Duodenal mucosa (tissue), 2 donors: ENCODE measurements around the gene EGFLAM.

Source experiments
- H3K27ac ChIP-seq: one replicate; pipeline ENCODE4 v1.7.0; 2013; ENCODE audit warnings: low read depth, low read length
- H3K27me3 ChIP-seq, 2 donors: one replicate each; pipeline ENCODE4 v1.7.0; 2013; ENCODE audit warnings: low read length in 2 of 2, control low read depth in 1 of 2; ENCODE audit not compliant: insufficient read depth in 2 of 2, control insufficient read depth in 1 of 2
- H3K36me3 ChIP-seq, 2 donors: one replicate each; pipeline ENCODE4 v1.7.0; 2013; ENCODE audit warnings: low read length in 2 of 2, control low read depth in 1 of 2; ENCODE audit not compliant: insufficient read depth in 2 of 2, control insufficient read depth in 1 of 2
- H3K4me1 ChIP-seq, 2 donors: one replicate each; pipeline ENCODE4 v1.7.0; 2013; ENCODE audit warnings: low read length in 2 of 2, control low read depth in 1 of 2; ENCODE audit not compliant: insufficient read depth in 2 of 2, control insufficient read depth in 1 of 2
- H3K4me3 ChIP-seq, 2 donors: one replicate each; pipeline ENCODE4 v1.7.0; 2013; ENCODE audit warnings: low read length in 2 of 2, low read depth in 1 of 2
- H3K9ac ChIP-seq, 2 donors: one replicate each; pipeline ENCODE4 v1.7.0; 2013; ENCODE audit warnings: low read length in 2 of 2, low read depth in 1 of 2
- H3K9me3 ChIP-seq, 2 donors: one replicate each; pipeline ENCODE4 v1.7.0; 2013; ENCODE audit warnings: low read length in 2 of 2, control low read depth in 1 of 2; ENCODE audit not compliant: control insufficient read depth in 1 of 2

Gene EGFLAM

DNA sequence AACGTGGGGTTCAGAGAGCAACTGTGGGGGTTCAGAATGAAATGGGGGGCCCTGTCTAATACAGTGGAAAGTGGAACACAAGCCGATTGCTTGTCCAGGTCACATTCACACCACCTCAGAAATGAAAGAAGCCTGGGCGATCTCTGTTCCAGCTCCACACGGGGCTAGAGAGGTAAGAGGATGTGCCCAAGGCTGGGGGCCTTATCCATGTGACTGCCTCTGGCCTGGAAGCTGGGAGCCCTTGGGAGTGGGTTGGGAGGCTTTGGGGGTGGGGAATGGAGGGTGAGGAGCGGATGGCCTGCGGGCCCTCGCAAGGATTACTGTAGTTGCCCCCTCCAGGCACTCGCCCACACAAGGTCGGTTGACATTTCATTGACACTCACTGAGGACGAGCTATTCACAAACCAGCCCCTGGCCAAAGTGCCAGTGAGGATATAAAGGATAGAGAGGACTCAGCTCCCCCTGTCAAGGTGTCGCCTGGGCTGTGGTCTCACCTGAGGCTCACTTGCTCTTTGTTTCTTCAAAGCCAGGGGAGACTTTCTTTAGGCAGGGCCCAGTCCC is 211.4 kb downstream of the EGFLAM start:
- no peak overlapping the region for H3K27ac ChIP-seq
- H3K4me1 ChIP-seq, result peaks cover 7 to 14% of the 10 kb centered on the region in 2 donors

DNA sequence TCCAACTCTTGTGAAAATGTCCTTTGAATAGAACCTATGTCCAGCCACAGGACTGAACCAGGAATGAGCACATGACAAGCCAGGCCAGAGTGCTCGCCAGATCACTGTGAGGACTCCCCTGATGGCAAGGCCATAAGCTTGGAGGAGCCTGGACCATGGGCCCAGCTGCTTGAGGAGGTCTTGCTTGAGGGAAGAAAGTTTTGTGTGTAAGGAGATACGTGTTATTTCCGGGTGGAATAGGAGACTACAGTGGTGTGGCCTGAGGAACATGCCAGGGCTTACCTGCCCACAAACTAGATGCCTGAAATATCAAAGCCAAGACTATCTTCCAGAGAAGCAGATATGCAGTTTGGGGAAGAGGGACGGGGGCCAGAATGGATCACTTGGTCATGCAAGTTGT is 213.3 kb downstream of the EGFLAM start:
- H3K27me3 ChIP-seq, result peaks cover 4 to 5% of the 10 kb centered on the region in 2 donors
- H3K9ac ChIP-seq, result no peak overlapping the region
- H3K4me3 ChIP-seq, result no peak overlapping the region
- no peaks in the 10 kb centered on the region for H3K36me3 ChIP-seq
- peaks cover 7 to 14% of the 10 kb centered on the region in 2 donors for H3K4me1 ChIP-seq
- no peaks in the 10 kb centered on the region for H3K9me3 ChIP-seq
- H3K27ac ChIP-seq, result no peak overlapping the region

More for the DNA sequence above, 211.4 kb downstream of the EGFLAM start:
- Histone ChIP-seq H3K9me3 (no peaks in the 10 kb centered on the region), H3K27me3 (peaks cover 0 to 5% of the 10 kb centered on the region in 2 donors), H3K4me3 (no peak overlapping the region), H3K36me3 (no peaks in the 10 kb centered on the region), H3K9ac (no peak overlapping the region)

DNA sequence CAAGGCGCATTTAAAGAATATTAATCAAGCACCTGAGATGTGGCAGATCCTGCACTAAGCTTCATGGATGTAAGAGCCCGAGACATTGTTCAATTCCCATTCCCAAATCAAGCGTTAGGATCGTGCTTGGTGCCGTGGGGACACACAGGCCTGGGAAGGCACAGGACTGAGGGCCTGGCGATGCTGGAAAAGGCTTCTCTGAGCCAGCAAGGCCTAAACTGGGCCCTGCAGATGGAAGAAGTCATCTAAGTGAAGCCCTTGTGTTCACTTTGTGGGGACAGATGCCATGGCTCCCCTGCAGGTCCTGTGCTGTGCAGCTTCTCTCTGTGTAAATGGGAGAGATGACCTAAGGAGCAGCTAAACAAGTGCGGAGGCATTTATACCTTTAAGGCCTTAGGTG is 214.2 kb downstream of the EGFLAM start:
- Histone ChIP-seq H3K4me3 (no peak overlapping the region), H3K9me3 (no peaks in the 10 kb centered on the region), H3K27me3 (peaks cover 5 to 7% of the 10 kb centered on the region in 2 donors), H3K27ac (no peak overlapping the region), H3K9ac (no peak overlapping the region), H3K36me3 (no peaks in the 10 kb centered on the region), H3K4me1 (peaks cover 7 to 14% of the 10 kb centered on the region in 2 donors)

DNA sequence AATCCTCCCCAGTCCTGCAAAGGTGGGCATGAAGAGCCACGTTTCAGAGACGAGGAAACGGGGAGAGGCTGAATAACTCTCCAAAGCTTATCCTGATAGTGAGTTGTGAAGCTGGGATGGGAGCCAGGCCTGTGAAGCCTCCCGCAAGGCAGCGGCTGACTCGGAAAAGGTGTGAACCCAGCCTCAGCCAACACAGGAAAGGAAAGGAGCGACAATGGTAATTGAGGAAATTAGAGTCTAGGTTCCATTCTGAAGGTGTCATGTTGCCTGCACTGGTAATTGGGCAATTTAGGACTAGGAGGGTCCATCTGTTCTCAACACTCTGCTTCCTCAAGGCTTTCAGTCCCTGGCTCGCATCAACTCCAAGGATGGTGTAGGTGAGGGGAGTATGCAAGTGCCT is 214.6 kb downstream of the EGFLAM start:
- Histone ChIP-seq H3K36me3 (no peaks in the 10 kb centered on the region), H3K9ac (no peak overlapping the region), H3K4me1 (peaks cover 7 to 11% of the 10 kb centered on the region in 2 donors), H3K4me3 (no peak overlapping the region), H3K27ac (no peak overlapping the region), H3K27me3 (peaks cover 5 to 8% of the 10 kb centered on the region in 2 donors), H3K9me3 (no peaks in the 10 kb centered on the region)

DNA sequence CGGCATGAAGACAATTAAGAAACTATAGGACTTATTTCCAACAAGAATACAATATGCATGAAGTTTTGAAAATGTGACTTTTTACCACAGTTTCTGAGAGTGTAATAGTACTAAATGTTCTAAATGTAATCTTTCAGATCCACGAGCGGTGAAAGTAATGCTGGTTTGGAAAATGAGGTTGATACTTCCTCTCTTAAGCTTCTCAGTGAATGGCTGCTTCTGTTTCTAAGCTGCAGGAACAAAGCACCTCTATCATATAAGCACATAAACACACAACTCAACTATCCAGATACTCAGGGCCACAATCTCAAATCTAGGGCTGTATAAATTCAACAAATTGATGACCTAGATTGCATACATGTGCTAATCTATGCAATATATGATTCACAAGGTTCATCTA is 219.8 kb downstream of the EGFLAM start:
- H3K27me3 ChIP-seq, result peaks cover 4 to 14% of the 10 kb centered on the region in 2 donors
- H3K4me3 ChIP-seq, result no peak overlapping the region
- H3K27ac ChIP-seq, result no peak overlapping the region
- H3K9me3 ChIP-seq, result no peaks in the 10 kb centered on the region
- H3K36me3 ChIP-seq, result no peaks in the 10 kb centered on the region
- no peak overlapping the region for H3K9ac ChIP-seq
- no peaks in the 10 kb centered on the region for H3K4me1 ChIP-seq

DNA sequence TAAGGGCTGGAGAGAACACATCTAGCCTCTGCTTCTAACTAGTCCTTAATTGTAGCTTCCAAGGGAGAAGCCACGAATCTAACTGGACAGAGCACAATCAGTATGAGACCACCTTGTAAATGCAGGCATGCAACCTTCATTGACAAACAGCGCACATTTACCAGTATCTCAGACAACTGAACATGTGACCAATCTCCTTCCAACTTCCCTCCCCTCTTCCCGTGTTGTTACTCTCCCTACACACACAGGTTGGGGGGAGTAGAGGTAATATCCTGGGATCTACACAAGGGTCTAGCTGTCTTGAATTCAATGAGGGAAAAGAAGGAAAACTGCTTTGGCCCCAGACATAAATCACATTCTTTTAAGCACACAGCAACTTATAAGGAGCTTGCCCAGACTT is 220.5 kb downstream of the EGFLAM start:
- Histone ChIP-seq H3K4me1 (no peaks in the 10 kb centered on the region), H3K4me3 (no peak overlapping the region), H3K27me3 (peaks cover 2 to 14% of the 10 kb centered on the region in 2 donors), H3K36me3 (no peaks in the 10 kb centered on the region), H3K27ac (no peak overlapping the region), H3K9me3 (no peaks in the 10 kb centered on the region), H3K9ac (no peak overlapping the region)

DNA sequence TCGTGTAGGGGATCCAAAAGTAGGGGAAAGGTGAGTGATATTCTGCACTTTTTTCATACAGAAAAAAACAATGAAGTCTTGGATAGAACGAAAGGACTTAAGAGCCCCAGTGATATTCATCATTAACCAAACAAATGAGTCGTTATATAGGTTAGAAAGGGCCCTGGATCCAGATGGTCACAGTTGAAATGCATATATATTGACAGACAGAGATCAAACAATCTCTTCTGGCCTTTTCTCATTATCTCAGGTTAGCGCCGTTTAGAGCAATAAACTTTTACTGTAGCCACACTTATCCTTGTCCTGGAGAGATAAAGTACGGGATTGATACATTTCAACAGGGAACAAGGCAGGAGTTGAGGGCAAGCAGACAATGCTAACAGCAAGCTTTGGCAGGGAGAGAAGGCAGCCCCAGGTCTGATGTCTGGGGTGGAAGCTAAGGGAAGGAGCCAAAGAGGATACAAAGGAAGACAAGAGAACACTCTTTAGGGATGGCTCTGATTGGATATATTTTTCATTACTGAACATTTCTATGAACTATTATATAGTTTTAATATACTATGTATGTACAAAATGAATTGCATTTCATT is 221.1 kb downstream of the EGFLAM start:
- H3K27ac ChIP-seq, result no peak overlapping the region
- H3K4me3 ChIP-seq, result no peak overlapping the region
- no peaks in the 10 kb centered on the region for H3K4me1 ChIP-seq
- H3K27me3 ChIP-seq, result peaks cover 0 to 14% of the 10 kb centered on the region in 2 donors
- no peak overlapping the region for H3K9ac ChIP-seq
- no peaks in the 10 kb centered on the region for H3K36me3 ChIP-seq
- no peaks in the 10 kb centered on the region for H3K9me3 ChIP-seq

DNA sequence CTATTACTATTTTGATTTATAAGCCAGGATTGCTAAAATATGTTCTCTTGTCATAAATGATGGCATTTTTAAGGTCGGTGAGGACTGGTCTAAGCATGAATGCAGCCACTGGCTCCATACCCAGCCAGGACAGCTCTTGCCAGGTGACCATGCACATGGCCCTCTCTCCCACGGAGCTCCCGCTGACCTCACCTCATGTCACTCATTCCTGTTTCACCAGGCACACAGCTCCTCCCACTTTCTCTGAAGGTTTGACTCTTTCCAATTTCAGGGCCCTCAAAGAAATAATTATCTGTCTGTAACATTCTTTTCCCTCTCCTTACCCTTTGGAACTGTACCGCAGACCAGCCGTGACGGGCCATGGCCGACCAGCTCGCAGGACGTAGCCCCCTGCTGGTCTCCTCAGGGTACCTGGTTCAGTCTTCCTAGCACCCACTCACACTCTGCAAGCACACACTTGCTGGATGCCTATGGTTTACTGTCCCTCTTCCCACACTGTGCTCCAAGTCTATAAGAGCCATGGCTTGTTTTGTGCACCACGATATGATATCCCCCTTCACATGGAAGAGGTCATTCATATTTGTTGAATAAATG is 225.5 kb downstream of the EGFLAM start:
- Histone ChIP-seq H3K9me3 (no peaks in the 10 kb centered on the region), H3K27me3 (peaks cover 0 to 6% of the 10 kb centered on the region in 2 donors), H3K9ac (no peak overlapping the region), H3K27ac (no peak overlapping the region), H3K4me3 (no peak overlapping the region), H3K4me1 (no peaks in the 10 kb centered on the region), H3K36me3 (no peaks in the 10 kb centered on the region)

DNA sequence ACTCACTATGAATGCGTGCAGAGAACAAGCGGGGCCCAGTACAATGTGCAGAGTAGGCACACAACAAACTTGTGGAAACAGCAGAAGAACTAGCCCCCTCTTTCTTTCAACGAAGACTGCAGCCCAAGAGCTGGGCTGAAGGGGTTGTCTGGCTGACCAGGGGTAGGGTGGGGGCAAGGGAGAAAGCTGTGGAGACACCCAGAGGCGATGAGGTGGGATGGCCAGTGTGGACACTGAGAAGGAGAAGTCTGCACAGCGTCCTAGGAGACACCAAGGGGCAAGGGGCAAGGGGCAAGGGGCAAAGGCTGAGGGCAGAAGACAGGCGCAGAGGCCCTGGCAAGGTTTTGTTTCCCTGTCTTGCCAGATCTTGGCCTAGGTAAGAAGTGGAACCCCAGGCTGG is 235.8 kb downstream of the EGFLAM start:
- H3K27ac ChIP-seq, result no peak overlapping the region
- H3K4me1 ChIP-seq, result no peaks in the 10 kb centered on the region
- no peaks in the 10 kb centered on the region for H3K9me3 ChIP-seq
- H3K9ac ChIP-seq, result no peak overlapping the region
- no peaks in the 10 kb centered on the region for H3K36me3 ChIP-seq
- no peak overlapping the region for H3K4me3 ChIP-seq
- peaks cover 0 to 5% of the 10 kb centered on the region in 2 donors for H3K27me3 ChIP-seq

DNA sequence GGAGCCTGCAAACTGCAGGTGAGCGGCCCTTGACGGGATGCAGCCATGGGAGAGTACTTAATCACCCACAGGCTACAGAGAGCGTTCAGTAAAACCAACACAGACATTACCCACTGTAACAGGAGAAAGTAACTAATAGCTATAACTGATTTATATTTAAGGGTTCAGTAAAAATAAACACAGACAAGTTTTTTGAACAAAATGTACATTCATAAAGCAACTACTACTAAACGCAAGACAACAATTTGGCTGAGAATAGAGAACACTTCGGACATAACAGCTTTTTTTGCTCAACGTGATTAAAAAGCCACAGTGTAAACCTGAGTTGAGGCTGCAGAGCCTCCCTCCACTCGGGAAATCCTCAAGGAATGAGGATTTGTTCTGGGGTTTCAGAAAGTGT is 236.4 kb downstream of the EGFLAM start:
- H3K27me3 ChIP-seq, result peaks cover 0 to 5% of the 10 kb centered on the region in 2 donors
- H3K27ac ChIP-seq, result no peak overlapping the region
- no peaks in the 10 kb centered on the region for H3K9me3 ChIP-seq
- H3K9ac ChIP-seq, result no peak overlapping the region
- H3K36me3 ChIP-seq, result no peaks in the 10 kb centered on the region
- H3K4me3 ChIP-seq, result no peak overlapping the region
- H3K4me1 ChIP-seq, result no peaks in the 10 kb centered on the region
